ENCODE data around the gene AMBP.

AMBP gene

GRCh38 chr9:114119242-114120191 is 41.4 kb upstream of the AMBP start:
- no peak overlapping the region for H3K4me2 ChIP-seq (ENCODE audit: low read length)

DNA sequence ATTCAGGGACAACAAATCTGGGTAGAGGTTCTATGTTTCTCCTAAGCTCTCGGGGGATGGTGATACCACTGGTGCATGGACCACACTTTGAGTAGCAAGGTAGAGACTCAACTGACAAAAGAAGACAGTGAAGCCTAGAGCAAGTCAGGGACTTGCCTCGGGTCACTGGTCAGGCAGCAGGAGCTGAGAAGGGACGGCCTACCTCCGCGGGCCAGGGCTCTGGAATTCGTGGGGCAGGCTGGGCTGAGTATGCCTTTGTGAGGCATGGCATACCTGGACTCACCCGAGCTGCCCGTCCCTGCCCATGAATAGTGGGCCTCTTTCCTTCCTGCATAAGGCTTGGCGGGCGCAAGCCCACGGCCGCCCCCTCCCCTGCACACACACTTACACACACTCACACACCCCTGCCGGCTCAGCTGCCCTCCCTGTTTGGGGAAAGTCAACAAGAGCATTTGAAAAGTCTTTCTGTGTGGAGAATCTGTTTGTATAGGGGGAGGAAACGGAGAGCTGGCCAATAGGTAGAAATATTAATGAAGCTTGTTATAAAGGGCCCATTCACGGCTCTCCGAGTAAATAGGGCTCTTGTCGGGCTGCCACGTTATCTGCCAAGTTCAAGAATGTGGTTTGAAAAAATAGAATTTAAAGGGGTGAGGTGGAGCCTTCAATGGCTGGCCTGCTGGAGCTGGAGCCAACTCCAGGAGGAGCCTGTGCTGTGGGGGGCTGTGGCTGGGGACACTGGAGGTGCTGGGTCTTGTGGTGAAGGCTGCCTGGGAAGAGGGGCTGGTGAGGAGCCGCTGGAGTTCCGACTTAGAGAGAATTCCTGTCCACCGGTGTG is 40.1 kb upstream of the AMBP start:
- H3K9ac ChIP-seq (ENCODE audit: low read length) = no peak overlapping the region
- no peaks in the 10 kb centered on the region for H4K20me1 ChIP-seq (ENCODE audit: insufficient read depth, low read length)
- H3K27me3 ChIP-seq (ENCODE audit: low read depth, low read length) = peaks cover 33% of the 10 kb centered on the region
- H3K4me3 ChIP-seq (ENCODE audit: low read length) = no peak overlapping the region
- H3K4me1 ChIP-seq (ENCODE audit: low read length) = no peaks in the 10 kb centered on the region
- no peak overlapping the region for H3K27ac ChIP-seq (ENCODE audit: low read length)
- no peaks in the 10 kb centered on the region for H3K9me3 ChIP-seq (ENCODE audit: insufficient read depth, low read length)
- H3K4me2 ChIP-seq (ENCODE audit: low read length) = no peak overlapping the region
- no peaks in the 10 kb centered on the region for H3K79me2 ChIP-seq (ENCODE audit: low read length)
- no peaks in the 10 kb centered on the region for H3K36me3 ChIP-seq (replicated peaks; ENCODE audit: low read depth, low read length)
- TF ChIP-seq EZH2phosphoT487 (IDR thresholded peaks at IDR 0.05; ENCODE audit: low read depth) (no peak), CTCF (IDR thresholded peaks at IDR 0.05; ENCODE audit: low read depth, low read length) (no peak)
- no peak overlapping the region for H2AFZ ChIP-seq (ENCODE audit: low read depth, low read length)

More at GRCh38 chr9:114119242-114120191, 41.4 kb upstream of the AMBP start:
- H3K79me2 ChIP-seq (ENCODE audit: low read length) = no peaks in the 10 kb centered on the region
- H3K27me3 ChIP-seq (ENCODE audit: low read depth, low read length) = peaks cover 31% of the 10 kb centered on the region
- H3K9ac ChIP-seq (ENCODE audit: low read length) = no peak overlapping the region
- H3K36me3 ChIP-seq (replicated peaks; ENCODE audit: low read depth, low read length) = no peaks in the 10 kb centered on the region
- H3K4me3 ChIP-seq (ENCODE audit: low read length) = no peak overlapping the region
- H3K4me1 ChIP-seq (ENCODE audit: low read length) = no peaks in the 10 kb centered on the region
- TF ChIP-seq CTCF (IDR thresholded peaks at IDR 0.05; ENCODE audit: low read depth, low read length) (no peak), EZH2phosphoT487 (IDR thresholded peaks at IDR 0.05; ENCODE audit: low read depth) (no peak)
- no peak overlapping the region for H3K27ac ChIP-seq (ENCODE audit: low read length)
- H4K20me1 ChIP-seq (ENCODE audit: insufficient read depth, low read length) = no peaks in the 10 kb centered on the region
- no peaks in the 10 kb centered on the region for H3K9me3 ChIP-seq (ENCODE audit: insufficient read depth, low read length)
- H2AFZ ChIP-seq (ENCODE audit: low read depth, low read length) = no peak overlapping the region

DNA sequence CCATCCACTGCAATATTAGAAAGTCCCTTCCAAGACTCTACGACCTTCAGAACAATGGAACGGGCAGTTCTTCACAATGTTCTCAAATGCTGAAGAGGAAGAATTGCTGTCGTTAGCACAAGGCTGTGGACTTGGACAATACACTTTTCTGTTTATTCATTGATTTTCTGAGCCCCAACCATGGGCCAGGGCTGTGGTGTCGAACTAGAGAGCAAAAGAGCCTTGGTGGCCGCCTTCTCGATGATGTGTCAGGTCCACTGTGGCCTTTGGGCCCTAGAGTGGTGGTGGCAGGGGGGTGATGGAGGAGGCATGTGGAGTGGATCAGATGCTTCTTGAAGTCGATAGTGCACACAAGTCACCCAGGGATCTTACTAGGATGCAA is 39.5 kb upstream of the AMBP start:
- Histone ChIP-seq H3K9me3 (ENCODE audit: insufficient read depth, low read length) (no peaks in the 10 kb centered on the region), H3K4me3 (ENCODE audit: low read length) (no peak overlapping the region), H3K9ac (ENCODE audit: low read length) (no peak overlapping the region), H2AFZ (ENCODE audit: low read depth, low read length) (no peak overlapping the region), H3K4me1 (ENCODE audit: low read length) (no peaks in the 10 kb centered on the region), H3K27ac (ENCODE audit: low read length) (no peak overlapping the region), H3K27me3 (ENCODE audit: low read depth, low read length) (peaks cover 39% of the 10 kb centered on the region), H3K4me2 (ENCODE audit: low read length) (no peak overlapping the region), H3K36me3 (replicated peaks; ENCODE audit: low read depth, low read length) (no peaks in the 10 kb centered on the region), H4K20me1 (ENCODE audit: insufficient read depth, low read length) (no peaks in the 10 kb centered on the region), H3K79me2 (ENCODE audit: low read length) (no peaks in the 10 kb centered on the region)
- TF ChIP-seq EZH2phosphoT487 (IDR thresholded peaks at IDR 0.05; ENCODE audit: low read depth) (no peak), CTCF (IDR thresholded peaks at IDR 0.05; ENCODE audit: low read depth, low read length) (no peak)
